PC-3 (cell line): ENCODE measurements around the gene SSC5D. TPM values are rescaled to one million over a fixed set of nuclear protein-coding genes. Genes with fewer than 3 reads are reported as not detected.
"Not testable (repeated sequence)": the region's sequence is repeated elsewhere in the genome, so short reads cannot be mapped to it uniquely, and the experiment has no call there.

Experiments used
- ATAC-seq: fragments of 200-7000 bp; cut with Tn5 transposase; 2 replicates; pipeline ENCODE4 v1.9.1; 2020; ENCODE audit warnings: mild to moderate bottlenecking, moderate library complexity
- BruUV-seq: library from RNA; stranded (reverse); fragments of 400-500 nt; replicated peaks from 2 replicates; lab custom pipeline; 2021; lab: Mats Ljungman, UMichigan
- CTCF ChIA-PET: fragments of 300-600 bp; sonication (Branson Sonifier 250); formaldehyde crosslinking; loops from one replicate; lab custom pipeline; 2022; ENCODE audit warnings: antibody characterized with exemption; lab: Charles Lee
- POLR2A ChIA-PET: fragments of 300-600 bp; sonication (Branson Sonifier 250); formaldehyde crosslinking; loops from one replicate; lab custom pipeline; 2022; ENCODE audit warnings: antibody characterized with exemption; ENCODE audit not compliant: unreplicated experiment; lab: Charles Lee
- DNase-seq: peaks from one replicate; pipeline ENCODE4 v3.0.0-alpha.2; 2015
- H2AFZ ChIP-seq: fragments of 300-600 bp; sonication (generic); 2 replicates; pipeline ENCODE4 v1.6.0; 2016; ENCODE audit warnings: antibody characterized with exemption, low read length
- H3F3A ChIP-seq: fragments of 300-600 bp; sonication (generic); one replicate; pipeline ENCODE4 v1.6.0; 2017; ENCODE audit warnings: antibody characterized with exemption, low read length, control low read depth, mild to moderate bottlenecking; ENCODE audit not compliant: unreplicated experiment
- H3K27ac ChIP-seq: fragments of 300-600 bp; sonication (generic); 2 replicates; pipeline ENCODE4 v1.5.1; 2016; ENCODE audit warnings: mild to moderate bottlenecking, low read length
- H3K27me3 ChIP-seq: fragments of 300-600 bp; sonication (generic); 2 replicates; pipeline ENCODE4 v1.6.1; 2016; ENCODE audit warnings: low read length, mixed read lengths
- H3K36me3 ChIP-seq: fragments of 300-600 bp; sonication (generic); 2 replicates; pipeline ENCODE4 v1.6.1; 2016; ENCODE audit warnings: low read depth, mixed run types, low read length, mixed read lengths
- H3K4me1 ChIP-seq: fragments of 300-600 bp; sonication (generic); 2 replicates; pipeline ENCODE4 v1.5.1; 2016; ENCODE audit warnings: low read length; ENCODE audit not compliant: insufficient read depth
- H3K4me2 ChIP-seq: fragments of 300-600 bp; sonication (generic); 2 replicates; pipeline ENCODE4 v1.6.0; 2016; ENCODE audit warnings: low read length
- H3K4me3 ChIP-seq: fragments of 300-600 bp; sonication (generic); 2 replicates; pipeline ENCODE4 v1.5.1; 2016; ENCODE audit warnings: mild to moderate bottlenecking, low read length, mixed read lengths
- H3K79me2 ChIP-seq: fragments of 300-600 bp; sonication (generic); 2 replicates; pipeline ENCODE4 v1.6.1; 2017; ENCODE audit warnings: low read length, mixed read lengths
- H3K9ac ChIP-seq: fragments of 300-600 bp; sonication (generic); 2 replicates; pipeline ENCODE4 v1.6.0; 2016; ENCODE audit warnings: mild to moderate bottlenecking, low read length
- H3K9me2 ChIP-seq: fragments of 300-600 bp; sonication (generic); replicated peaks from 2 replicates; pipeline ENCODE4 v1.6.1; 2016; ENCODE audit warnings: mixed run types, low read length, mixed read lengths
- H3K9me3 ChIP-seq: fragments of 300-600 bp; sonication (generic); 2 replicates; pipeline ENCODE4 v1.6.1; 2016; ENCODE audit warnings: low read length, mixed read lengths
- H4K20me1 ChIP-seq: fragments of 300-600 bp; sonication (generic); 2 replicates; pipeline ENCODE4 v1.6.1; 2016; ENCODE audit warnings: low read length, mixed read lengths
- EZH2 ChIP-seq: fragments of 300-600 bp; sonication (generic); IDR thresholded peaks from one replicate; pipeline ENCODE4 v1.6.1; 2017; ENCODE audit warnings: antibody characterized with exemption, mild to moderate bottlenecking, low read length; ENCODE audit not compliant: unreplicated experiment
- EZH2phosphoT487 ChIP-seq: fragments of 300-600 bp; sonication (generic); IDR thresholded peaks from 2 replicates; pipeline ENCODE4 v1.6.1; 2018; ENCODE audit warnings: mild to moderate bottlenecking, antibody characterized with exemption, low read length, borderline replicate concordance
- intact Hi-C: fragments of 100-400 bp; cut with micrococcal nuclease; formaldehyde crosslinking; loops from 2 replicates; pipeline ENCODE4 v1.9.0; 2023
- total RNA-seq: library from RNA; depleted of rRNA; stranded (reverse); fragments of >200 nt; gene quantifications from 2 replicates; pipeline ENCODE4 v1.2.3, GENCODE V29; 2014
- TF ChIP-seq, protein P1 (sequence below): fragments of 300-600 bp; sonication (generic); conservative IDR thresholded peaks from 2 replicates; pipeline ENCODE4 v1.5.1; 2017; ENCODE audit warnings: antibody characterized with exemption, low read depth, mild to moderate bottlenecking, low read length

The SSC5D gene
- total RNA-seq, 1 experiment from 2014 or later, result not detected

DNA sequence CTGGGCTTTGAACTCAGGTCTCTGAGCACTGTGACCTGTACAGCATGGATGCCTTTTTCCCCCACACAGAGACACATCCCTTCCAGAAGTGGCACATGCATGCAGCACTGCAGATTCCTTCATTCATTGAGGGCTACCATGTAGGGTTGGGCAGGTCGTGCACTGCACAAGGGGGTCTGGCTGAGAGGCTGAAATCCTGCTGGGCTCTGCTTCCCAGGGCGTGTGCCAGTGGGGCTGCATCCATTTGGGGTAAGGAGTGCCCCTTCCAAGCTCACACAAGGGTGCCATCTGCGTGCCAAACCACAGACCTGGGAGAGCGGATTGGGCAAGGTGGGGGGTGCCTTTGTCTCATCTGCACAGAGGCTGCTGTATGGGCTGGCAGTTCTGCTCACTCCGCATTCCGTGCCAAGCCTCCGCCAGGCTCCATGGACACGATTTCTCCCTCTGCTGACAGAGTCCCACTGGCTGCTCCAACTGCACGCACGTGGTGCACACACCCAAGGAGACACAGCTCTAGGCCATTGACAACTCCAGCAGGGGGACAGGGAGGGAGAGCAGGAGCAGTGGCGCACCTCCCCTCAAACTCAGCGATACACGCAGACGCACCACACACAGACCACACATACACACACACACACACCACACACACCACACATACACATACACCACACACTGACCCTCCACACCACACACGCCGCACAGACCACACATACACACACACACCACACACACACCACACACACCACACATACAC lies 40.6 kb upstream of the SSC5D start:
- BruUV-seq, result no TSS peak
- Histone ChIP-seq H4K20me1 (no peaks in the 10 kb centered on the region), H3K4me1 (no peaks in the 10 kb centered on the region), H3K27me3 (peaks cover 52% of the 10 kb centered on the region), H3K36me3 (no peaks in the 10 kb centered on the region), H3K9me3 (no peaks in the 10 kb centered on the region), H3F3A (no peaks in the 10 kb centered on the region), H3K9me2 (no peaks in the 10 kb centered on the region), H3K9ac (no peak overlapping the region), H3K27ac (no peak overlapping the region), H2AFZ (no peak overlapping the region), H3K79me2 (no peaks in the 10 kb centered on the region), H3K4me3 (no peak overlapping the region), H3K4me2 (no peak overlapping the region)
- intact Hi-C loops, result no loop called here
- TF ChIP-seq, protein P1, sequence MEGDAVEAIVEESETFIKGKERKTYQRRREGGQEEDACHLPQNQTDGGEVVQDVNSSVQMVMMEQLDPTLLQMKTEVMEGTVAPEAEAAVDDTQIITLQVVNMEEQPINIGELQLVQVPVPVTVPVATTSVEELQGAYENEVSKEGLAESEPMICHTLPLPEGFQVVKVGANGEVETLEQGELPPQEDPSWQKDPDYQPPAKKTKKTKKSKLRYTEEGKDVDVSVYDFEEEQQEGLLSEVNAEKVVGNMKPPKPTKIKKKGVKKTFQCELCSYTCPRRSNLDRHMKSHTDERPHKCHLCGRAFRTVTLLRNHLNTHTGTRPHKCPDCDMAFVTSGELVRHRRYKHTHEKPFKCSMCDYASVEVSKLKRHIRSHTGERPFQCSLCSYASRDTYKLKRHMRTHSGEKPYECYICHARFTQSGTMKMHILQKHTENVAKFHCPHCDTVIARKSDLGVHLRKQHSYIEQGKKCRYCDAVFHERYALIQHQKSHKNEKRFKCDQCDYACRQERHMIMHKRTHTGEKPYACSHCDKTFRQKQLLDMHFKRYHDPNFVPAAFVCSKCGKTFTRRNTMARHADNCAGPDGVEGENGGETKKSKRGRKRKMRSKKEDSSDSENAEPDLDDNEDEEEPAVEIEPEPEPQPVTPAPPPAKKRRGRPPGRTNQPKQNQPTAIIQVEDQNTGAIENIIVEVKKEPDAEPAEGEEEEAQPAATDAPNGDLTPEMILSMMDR, result no peak
- no peak for TF ChIP-seq EZH2
- no peak for TF ChIP-seq EZH2phosphoT487
- DNase-seq, result peak; percentile 57
- ChIA-PET POLR2A (no interaction called here), CTCF (no interaction called here)
- ATAC-seq, result peak; percentile 59

DNA sequence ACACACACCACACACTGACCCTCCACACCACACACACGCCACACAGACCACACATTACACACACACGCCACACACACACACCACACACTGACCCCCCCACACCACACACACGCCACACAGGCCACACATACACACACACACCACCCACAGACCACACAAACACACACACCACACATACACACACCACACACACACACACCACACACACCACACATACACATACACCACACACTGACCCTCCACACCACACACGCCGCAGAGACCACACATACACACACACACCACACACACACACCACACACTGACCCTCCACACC lies 40.1 kb upstream of the SSC5D start:
- DNase-seq, H3K4me3 ChIP-seq, H3K9ac ChIP-seq, CTCF ChIA-PET, H4K20me1 ChIP-seq, H3K9me3 ChIP-seq, H3K36me3 ChIP-seq, intact Hi-C loops, H2AFZ ChIP-seq, H3F3A ChIP-seq, H3K79me2 ChIP-seq, H3K4me2 ChIP-seq, BruUV-seq, ATAC-seq, H3K4me1 ChIP-seq, H3K27ac ChIP-seq, H3K9me2 ChIP-seq, POLR2A ChIA-PET: not testable (repeated sequence)
- peaks cover 47% of the 10 kb centered on the region for H3K27me3 ChIP-seq

DNA sequence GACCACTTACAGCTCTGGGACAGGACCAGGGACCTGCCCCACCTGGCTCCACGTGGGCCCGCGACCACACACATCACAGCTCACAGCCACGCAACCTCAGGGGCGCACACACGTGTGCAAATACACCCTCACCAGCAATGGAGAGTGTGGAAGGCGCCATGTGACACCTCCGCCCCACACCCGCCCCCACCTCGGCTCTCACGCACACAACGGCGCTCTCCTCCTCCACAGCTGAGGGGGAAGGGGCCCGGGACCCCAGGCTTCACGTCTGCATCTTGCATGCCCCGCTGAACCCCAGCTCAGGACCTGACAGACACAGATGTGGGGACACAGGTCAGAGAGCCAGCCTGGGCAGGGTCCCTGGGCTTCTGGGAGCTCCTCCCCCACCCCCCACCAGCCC lies 38.8 kb upstream of the SSC5D start:
- intact Hi-C loops, result no loop called here
- no peak overlapping the region for H3K27ac ChIP-seq
- no peaks in the 10 kb centered on the region for H3K79me2 ChIP-seq
- H3K9ac ChIP-seq, result no peak overlapping the region
- no peak overlapping the region for H3K4me2 ChIP-seq
- TF ChIP-seq, protein P1, result no peak
- no peak for TF ChIP-seq EZH2phosphoT487
- TF ChIP-seq EZH2, result no peak
- H3K4me1 ChIP-seq, result no peaks in the 10 kb centered on the region
- H3K36me3 ChIP-seq, result peaks cover 6% of the 10 kb centered on the region; the same call in 1 of the 2 replicates
- no peak overlapping the region for H2AFZ ChIP-seq
- ChIA-PET CTCF (no interaction called here), POLR2A (interaction anchor here (0.8 kb wide), 1 partner anchor 12 kb away, joined by 5 read pairs; the partner anchor contains the start of gene ISOC2)
- no peak overlapping the region for H3K4me3 ChIP-seq
- ATAC-seq (no peak), DNase-seq (no peak)
- no peaks in the 10 kb centered on the region for H3F3A ChIP-seq
- BruUV-seq, result no TSS peak
- H3K9me2 ChIP-seq, result no peaks in the 10 kb centered on the region
- no peaks in the 10 kb centered on the region for H4K20me1 ChIP-seq
- no peaks in the 10 kb centered on the region for H3K9me3 ChIP-seq
- H3K27me3 ChIP-seq, result peaks cover 33% of the 10 kb centered on the region
